Tibial artery (tissue), 4 donors: ENCODE data around the gene SLC5A1.

Experiments used
- DNase-seq, 2 donors: peaks; one replicate each; pipeline ENCODE4 v3.0.0-alpha.2; 2019
- H3K27ac ChIP-seq, 2 donors: fragments of 200-600 bp; sonication (generic) in 1 of 2; 1 replicate in 1 of 2; 2 replicates in 1 of 2; pipeline ENCODE4 v1.5.1; 2018 to 2019; ENCODE audit warnings: mild to moderate bottlenecking in 1 of 2
- H3K27me3 ChIP-seq, 2 donors: fragments of 200-600 bp; sonication (generic) in 1 of 2; one replicate each; pipeline versions ENCODE4 v1.5.1 to v1.6.0; 2016 to 2019
- H3K36me3 ChIP-seq, 3 donors: fragments of 200-600 bp; sonication (generic) in 2 of 3; one replicate each; pipeline ENCODE4 v1.5.1; 2016 to 2019; ENCODE audit warnings: mild to moderate bottlenecking in 2 of 3
- H3K4me1 ChIP-seq, 4 donors: fragments of 200-600 bp; sonication (generic) in 2 of 4; 1 replicate in 3 of 4; 2 replicates in 1 of 4; pipeline ENCODE4 v1.5.1; 2016 to 2019
- H3K4me3 ChIP-seq, 2 donors: fragments of 200-600 bp; sonication (generic) in 1 of 2; 1 replicate in 1 of 2; 2 replicates in 1 of 2; pipeline ENCODE4 v1.5.1; 2018 to 2019; ENCODE audit warnings: mild to moderate bottlenecking in 2 of 2
- H3K9me3 ChIP-seq, 3 donors: fragments of 200-600 bp; sonication (generic) in 1 of 3; one replicate each; pipeline ENCODE4 v1.5.1; 2016 to 2019
- CTCF ChIP-seq, 2 experiments: fragments of 200-600 bp in 1 of 2; fragments of 450-650 bp in 1 of 2; IDR thresholded peaks; one replicate each; pipeline ENCODE4 v1.5.1; 2017 to 2019; ENCODE audit warnings: antibody characterized with exemption in 2 of 2, mild to moderate bottlenecking in 1 of 2, moderate library complexity in 1 of 2
- intact Hi-C: fragments of 100-400 bp; cut with DNase I; formaldehyde crosslinking; loops from one replicate; pipeline ENCODE4 v1.15.0; 2023; ENCODE audit warnings: low total_unique reads

Gene SLC5A1

GRCh38 chr22:32024796-32025195 lies 18.3 kb upstream of the SLC5A1 start:
- Histone ChIP-seq H3K27me3 (no peaks in the 10 kb centered on the region), H3K27ac (no peak overlapping the region), H3K36me3 (no peaks in the 10 kb centered on the region), H3K4me1 (no peaks in the 10 kb centered on the region), H3K9me3 (no peaks in the 10 kb centered on the region), H3K4me3 (no peak overlapping the region)
- no peak for TF ChIP-seq CTCF (IDR thresholded peaks at IDR 0.05)
- no peak for DNase-seq
- intact Hi-C loops: no loop called here

GRCh38 chr22:32030518-32031247 lies 12.4 kb upstream of the SLC5A1 start:
- no peak for TF ChIP-seq CTCF (IDR thresholded peaks at IDR 0.05)
- no peak overlapping the region for H3K4me3 ChIP-seq
- no peak overlapping the region for H3K27ac ChIP-seq
- H3K9me3 ChIP-seq: no peaks in the 10 kb centered on the region
- DNase-seq: no peak
- H3K27me3 ChIP-seq: no peaks in the 10 kb centered on the region
- intact Hi-C loops: no loop called here
- no peaks in the 10 kb centered on the region for H3K4me1 ChIP-seq
- no peaks in the 10 kb centered on the region for H3K36me3 ChIP-seq

- TF ChIP-seq CTCF (IDR thresholded peaks at IDR 0.05): no peak
- H3K27me3 ChIP-seq: no peaks in the 10 kb centered on the region
- no peak overlapping the region for H3K4me3 ChIP-seq
- no peaks in the 10 kb centered on the region for H3K4me1 ChIP-seq
- no peak overlapping the region for H3K27ac ChIP-seq
- intact Hi-C loops: no loop called here
- H3K9me3 ChIP-seq: no peaks in the 10 kb centered on the region
- DNase-seq: no peak
- H3K36me3 ChIP-seq: no peaks in the 10 kb centered on the region
Observed at GRCh38 chr22:32031466-32031865, 11.6 kb upstream of the SLC5A1 start.

- intact Hi-C loops: no loop called here
- no peak for DNase-seq
- no peak for TF ChIP-seq CTCF (IDR thresholded peaks at IDR 0.05)
Observed at GRCh38 chr22:32034275-32034674, 8.8 kb upstream of the SLC5A1 start.

GRCh38 chr22:32037236-32037635 lies 5.8 kb upstream of the SLC5A1 start:
- Histone ChIP-seq H3K4me3 (no peak overlapping the region), H3K27ac (no peak overlapping the region), H3K4me1 (no peaks in the 10 kb centered on the region), H3K36me3 (no peaks in the 10 kb centered on the region), H3K27me3 (peaks cover 0 to 18% of the 10 kb centered on the region in 2 donors), H3K9me3 (no peaks in the 10 kb centered on the region)
- no peak for TF ChIP-seq CTCF (IDR thresholded peaks at IDR 0.05)
- DNase-seq: no peak
- intact Hi-C loops: no loop called here

More at GRCh38 chr22:32034275-32034674, 8.8 kb upstream of the SLC5A1 start:
- Histone ChIP-seq H3K9me3 (no peaks in the 10 kb centered on the region), H3K4me1 (no peaks in the 10 kb centered on the region), H3K27me3 (peaks cover 0 to 5% of the 10 kb centered on the region in 2 donors), H3K36me3 (no peaks in the 10 kb centered on the region), H3K4me3 (no peak overlapping the region), H3K27ac (no peak overlapping the region)
